ENCODE results near the gene SKAP1. TPM values are rescaled to one million over a fixed set of nuclear protein-coding genes. Genes with fewer than 3 reads are reported as not detected.
A peak's percentile ranks its signal among the peaks of the same experiment; 100 is the strongest.

SKAP1 gene
- total RNA-seq, 1 donor from 2014 or later: not detected

DNA sequence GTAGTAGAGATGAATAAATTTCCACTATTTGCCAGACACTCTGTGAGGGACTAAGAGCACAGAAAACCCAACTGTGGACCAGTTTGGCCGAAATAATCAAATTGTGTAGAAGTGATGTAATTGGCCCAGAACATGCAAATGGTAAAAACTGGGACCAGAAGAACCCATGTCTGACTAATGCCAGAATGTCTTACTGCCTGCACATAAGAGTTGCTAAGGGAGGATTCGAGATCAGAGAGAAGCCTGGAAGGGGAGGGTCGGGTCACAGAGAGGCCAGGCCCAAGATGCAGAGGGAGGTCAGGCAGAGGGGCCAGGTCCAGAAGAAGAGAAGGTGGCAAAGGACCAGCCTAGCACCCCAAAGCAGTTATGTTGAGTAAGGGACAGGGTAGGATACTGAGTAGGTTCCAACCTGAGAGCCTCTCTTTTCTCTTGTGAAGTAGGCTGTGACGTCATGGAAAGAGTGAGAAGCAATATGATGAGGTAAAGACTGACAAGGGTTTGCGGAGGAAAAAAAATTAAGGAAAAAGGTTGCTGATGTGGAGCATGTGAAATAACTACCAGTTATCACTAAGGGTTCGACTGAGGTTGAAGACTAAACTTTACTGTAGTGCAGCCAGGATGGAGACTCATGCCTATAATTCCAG lies 53.2 kb downstream of the SKAP1 start:
- Histone ChIP-seq H3K79me2 (ENCODE audit: low read depth) (no peaks in the 10 kb centered on the region), H3K9me3 (ENCODE audit: low read depth) (no peaks in the 10 kb centered on the region), H2AFZ (replicated peaks) (no peak overlapping the region), H3K4me3 (no peak overlapping the region), H3F3A (ENCODE audit: low read depth) (no peaks in the 10 kb centered on the region), H3K36me3 (no peaks in the 10 kb centered on the region), H3K27me3 (peaks cover 84% of the 10 kb centered on the region), H4K20me1 (ENCODE audit: low read depth) (no peaks in the 10 kb centered on the region), H3K27ac (no peak overlapping the region), H3K9ac (no peak overlapping the region), H3K4me2 (no peak overlapping the region), H3K4me1 (no peaks in the 10 kb centered on the region)
- no peaks in the 10 kb centered on the region for H3K27me3 Mint-ChIP-seq (ENCODE audit: insufficient read depth, low read depth)
- H3K4me1 Mint-ChIP-seq: no peaks in the 10 kb centered on the region
- no peaks in the 10 kb centered on the region for H3K36me3 Mint-ChIP-seq
- H3K9me3 Mint-ChIP-seq: no peaks in the 10 kb centered on the region
- no peak overlapping the region for H3K27ac Mint-ChIP-seq
- no peak for TF ChIP-seq EZH2 (IDR thresholded peaks at IDR 0.05)
- TF ChIP-seq EZH2phosphoT487 (IDR thresholded peaks at IDR 0.05): no peak
- TF ChIP-seq, protein P1, sequence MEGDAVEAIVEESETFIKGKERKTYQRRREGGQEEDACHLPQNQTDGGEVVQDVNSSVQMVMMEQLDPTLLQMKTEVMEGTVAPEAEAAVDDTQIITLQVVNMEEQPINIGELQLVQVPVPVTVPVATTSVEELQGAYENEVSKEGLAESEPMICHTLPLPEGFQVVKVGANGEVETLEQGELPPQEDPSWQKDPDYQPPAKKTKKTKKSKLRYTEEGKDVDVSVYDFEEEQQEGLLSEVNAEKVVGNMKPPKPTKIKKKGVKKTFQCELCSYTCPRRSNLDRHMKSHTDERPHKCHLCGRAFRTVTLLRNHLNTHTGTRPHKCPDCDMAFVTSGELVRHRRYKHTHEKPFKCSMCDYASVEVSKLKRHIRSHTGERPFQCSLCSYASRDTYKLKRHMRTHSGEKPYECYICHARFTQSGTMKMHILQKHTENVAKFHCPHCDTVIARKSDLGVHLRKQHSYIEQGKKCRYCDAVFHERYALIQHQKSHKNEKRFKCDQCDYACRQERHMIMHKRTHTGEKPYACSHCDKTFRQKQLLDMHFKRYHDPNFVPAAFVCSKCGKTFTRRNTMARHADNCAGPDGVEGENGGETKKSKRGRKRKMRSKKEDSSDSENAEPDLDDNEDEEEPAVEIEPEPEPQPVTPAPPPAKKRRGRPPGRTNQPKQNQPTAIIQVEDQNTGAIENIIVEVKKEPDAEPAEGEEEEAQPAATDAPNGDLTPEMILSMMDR (IDR thresholded peaks at IDR 0.05): no peak
- DNase-seq (ENCODE audit: low spot score): no peak
- H3K4me3 Mint-ChIP-seq: no peak overlapping the region

DNA sequence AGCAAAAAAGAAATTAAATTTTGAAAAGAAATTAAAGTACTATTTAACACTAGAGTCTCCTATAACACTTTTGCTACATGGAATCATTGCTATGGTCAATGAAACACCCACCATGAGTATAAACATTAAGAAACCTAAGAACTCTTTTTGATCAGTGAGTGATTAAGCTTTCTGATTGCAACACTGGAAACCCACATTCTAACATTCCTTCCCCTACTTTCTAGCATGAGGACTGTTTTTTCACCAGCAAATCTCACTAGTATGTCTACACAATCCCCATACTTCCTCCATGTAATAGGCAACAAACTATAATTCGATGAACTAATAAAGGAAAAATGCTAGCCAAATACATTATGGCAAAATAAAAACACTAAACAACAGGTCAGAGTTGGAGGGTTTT lies 54.7 kb downstream of the SKAP1 start:
- TF ChIP-seq, protein P1 (IDR thresholded peaks at IDR 0.05): no peak
- no peak for TF ChIP-seq EZH2 (IDR thresholded peaks at IDR 0.05)
- TF ChIP-seq EZH2phosphoT487 (IDR thresholded peaks at IDR 0.05): no peak
- no peak for DNase-seq (ENCODE audit: low spot score)
- Mint-ChIP-seq H3K27ac (no peak overlapping the region), H3K36me3 (no peaks in the 10 kb centered on the region), H3K27me3 (ENCODE audit: insufficient read depth, low read depth) (no peaks in the 10 kb centered on the region), H3K4me3 (no peak overlapping the region), H3K4me1 (no peaks in the 10 kb centered on the region), H3K9me3 (no peaks in the 10 kb centered on the region)
- no peaks in the 10 kb centered on the region for H3F3A ChIP-seq (ENCODE audit: low read depth)
- no peak overlapping the region for H3K27ac ChIP-seq
- no peaks in the 10 kb centered on the region for H3K36me3 ChIP-seq
- H3K4me1 ChIP-seq: no peaks in the 10 kb centered on the region
- no peak overlapping the region for H3K9ac ChIP-seq
- no peaks in the 10 kb centered on the region for H3K79me2 ChIP-seq (ENCODE audit: low read depth)
- H3K27me3 ChIP-seq: peaks cover 83% of the 10 kb centered on the region
- no peaks in the 10 kb centered on the region for H4K20me1 ChIP-seq (ENCODE audit: low read depth)
- no peaks in the 10 kb centered on the region for H3K9me3 ChIP-seq (ENCODE audit: low read depth)
- no peak overlapping the region for H3K4me2 ChIP-seq
- no peak overlapping the region for H2AFZ ChIP-seq (replicated peaks)
- no peak overlapping the region for H3K4me3 ChIP-seq

DNA sequence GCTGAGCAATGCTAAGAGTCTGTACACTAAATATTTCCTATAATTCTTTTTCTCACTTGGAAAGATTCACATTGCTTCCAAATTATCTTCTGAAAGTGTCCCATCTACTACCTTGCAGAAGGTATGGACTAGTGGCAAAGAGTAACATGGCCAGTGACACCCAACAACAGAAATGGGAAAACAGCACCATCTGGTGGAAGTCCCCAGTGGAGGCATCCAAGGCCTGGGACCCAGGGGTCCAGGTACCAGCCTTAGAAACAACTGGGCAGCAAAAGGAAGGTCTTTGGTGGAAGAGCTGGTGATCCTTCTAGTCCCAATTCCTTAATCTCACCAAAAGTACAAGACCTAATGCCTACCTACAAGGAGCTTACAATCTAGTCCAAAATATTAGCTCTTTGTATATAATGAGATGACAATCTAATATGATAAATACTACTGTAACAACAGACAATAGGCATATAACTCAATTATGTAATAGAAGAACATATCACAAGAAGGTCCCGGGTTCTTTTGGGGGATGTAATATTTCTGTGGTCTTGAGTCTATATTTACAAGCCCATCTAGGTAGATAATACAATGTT lies 55.3 kb downstream of the SKAP1 start:
- no peaks in the 10 kb centered on the region for H3K9me3 Mint-ChIP-seq
- no peak overlapping the region for H3K4me3 Mint-ChIP-seq
- Histone ChIP-seq H3F3A (ENCODE audit: low read depth) (no peaks in the 10 kb centered on the region), H3K9me3 (ENCODE audit: low read depth) (no peaks in the 10 kb centered on the region), H3K27ac (no peak overlapping the region), H3K79me2 (ENCODE audit: low read depth) (no peaks in the 10 kb centered on the region), H3K9ac (no peak overlapping the region), H3K27me3 (peaks cover 83% of the 10 kb centered on the region), H4K20me1 (ENCODE audit: low read depth) (no peaks in the 10 kb centered on the region), H2AFZ (replicated peaks) (no peak overlapping the region), H3K36me3 (no peaks in the 10 kb centered on the region), H3K4me2 (no peak overlapping the region), H3K4me1 (no peaks in the 10 kb centered on the region), H3K4me3 (no peak overlapping the region)
- no peaks in the 10 kb centered on the region for H3K4me1 Mint-ChIP-seq
- peaks cover 3% of the 10 kb centered on the region for H3K27me3 Mint-ChIP-seq (ENCODE audit: insufficient read depth, low read depth)
- H3K27ac Mint-ChIP-seq: no peak overlapping the region
- TF ChIP-seq EZH2phosphoT487 (IDR thresholded peaks at IDR 0.05): no peak
- TF ChIP-seq, protein P1 (IDR thresholded peaks at IDR 0.05): peak; percentile 77
- no peaks in the 10 kb centered on the region for H3K36me3 Mint-ChIP-seq
- peak; percentile 74 for DNase-seq (ENCODE audit: low spot score)
